ENCODE data around the gene FYB1.

The FYB1 gene

GRCh38 chr5:39176759-39177630, 42.4 kb downstream of the FYB1 start:
- H3K36me3 ChIP-seq (ENCODE audit: control insufficient read depth, insufficient read depth, low read length): peaks cover 4% of the 10 kb centered on the region
- H3K27ac ChIP-seq (ENCODE audit: insufficient read depth, low read length, poor library complexity, severe bottlenecking): peak overlapping the region; percentile 78
- H3K27me3 ChIP-seq (replicated peaks; ENCODE audit: control insufficient read depth, insufficient read depth, low read length, poor library complexity, severe bottlenecking): no peaks in the 10 kb centered on the region
- H3K4me1 ChIP-seq (ENCODE audit: control insufficient read depth, insufficient read depth, low read length, poor library complexity, severe bottlenecking): peaks cover 64% of the 10 kb centered on the region
- H3K9me3 ChIP-seq (ENCODE audit: control insufficient read depth, low read length): no peaks in the 10 kb centered on the region
- DNase-seq: peak; percentile 32 to 49 (median 47)
- H3K4me3 ChIP-seq (ENCODE audit: insufficient read depth, low read depth, low read length, poor library complexity, severe bottlenecking): peak overlapping the region; percentile 8

- DNase-seq: peak in 2 of 3 donors; percentile 26 to 48
- H3K4me1 ChIP-seq (ENCODE audit: control insufficient read depth, insufficient read depth, low read length, poor library complexity, severe bottlenecking): peaks cover 55% of the 10 kb centered on the region
- peak overlapping the region; percentile 78 for H3K27ac ChIP-seq (ENCODE audit: insufficient read depth, low read length, poor library complexity, severe bottlenecking)
These were observed 43.9 kb downstream of the FYB1 start for GRCh38 chr5:39175273-39175955.

GRCh38 chr5:39173069-39173468, 46.3 kb downstream of the FYB1 start:
- no peak for DNase-seq
- Histone ChIP-seq H3K27me3 (replicated peaks; ENCODE audit: control insufficient read depth, insufficient read depth, low read length, poor library complexity, severe bottlenecking) (no peaks in the 10 kb centered on the region), H3K36me3 (ENCODE audit: control insufficient read depth, insufficient read depth, low read length) (peaks cover 4% of the 10 kb centered on the region), H3K27ac (ENCODE audit: insufficient read depth, low read length, poor library complexity, severe bottlenecking) (no peak overlapping the region), H3K4me3 (ENCODE audit: insufficient read depth, low read depth, low read length, poor library complexity, severe bottlenecking) (no peak overlapping the region), H3K4me1 (ENCODE audit: control insufficient read depth, insufficient read depth, low read length, poor library complexity, severe bottlenecking) (peaks cover 58% of the 10 kb centered on the region), H3K9me3 (ENCODE audit: control insufficient read depth, low read length) (no peaks in the 10 kb centered on the region)

More at GRCh38 chr5:39175273-39175955, 43.9 kb downstream of the FYB1 start:
- H3K9me3 ChIP-seq (ENCODE audit: control insufficient read depth, low read length): no peaks in the 10 kb centered on the region
- H3K27me3 ChIP-seq (replicated peaks; ENCODE audit: control insufficient read depth, insufficient read depth, low read length, poor library complexity, severe bottlenecking): no peaks in the 10 kb centered on the region
- H3K36me3 ChIP-seq (ENCODE audit: control insufficient read depth, insufficient read depth, low read length): peaks cover 4% of the 10 kb centered on the region
- peak overlapping the region; percentile 0 for H3K4me3 ChIP-seq (ENCODE audit: insufficient read depth, low read depth, low read length, poor library complexity, severe bottlenecking)

GRCh38 chr5:39172593-39172992, 46.8 kb downstream of the FYB1 start:
- Histone ChIP-seq H3K36me3 (ENCODE audit: control insufficient read depth, insufficient read depth, low read length) (peaks cover 4% of the 10 kb centered on the region), H3K4me1 (ENCODE audit: control insufficient read depth, insufficient read depth, low read length, poor library complexity, severe bottlenecking) (peaks cover 55% of the 10 kb centered on the region), H3K9me3 (ENCODE audit: control insufficient read depth, low read length) (no peaks in the 10 kb centered on the region), H3K27ac (ENCODE audit: insufficient read depth, low read length, poor library complexity, severe bottlenecking) (peak overlapping the region; percentile 0), H3K4me3 (ENCODE audit: insufficient read depth, low read depth, low read length, poor library complexity, severe bottlenecking) (no peak overlapping the region), H3K27me3 (replicated peaks; ENCODE audit: control insufficient read depth, insufficient read depth, low read length, poor library complexity, severe bottlenecking) (no peaks in the 10 kb centered on the region)
- DNase-seq: no peak

GRCh38 chr5:39171647-39172046, 47.7 kb downstream of the FYB1 start:
- no peaks in the 10 kb centered on the region for H3K27me3 ChIP-seq (replicated peaks; ENCODE audit: control insufficient read depth, insufficient read depth, low read length, poor library complexity, severe bottlenecking)
- no peaks in the 10 kb centered on the region for H3K9me3 ChIP-seq (ENCODE audit: control insufficient read depth, low read length)
- peaks cover 4% of the 10 kb centered on the region for H3K36me3 ChIP-seq (ENCODE audit: control insufficient read depth, insufficient read depth, low read length)
- H3K4me1 ChIP-seq (ENCODE audit: control insufficient read depth, insufficient read depth, low read length, poor library complexity, severe bottlenecking): peaks cover 56% of the 10 kb centered on the region
- DNase-seq: no peak
- H3K27ac ChIP-seq (ENCODE audit: insufficient read depth, low read length, poor library complexity, severe bottlenecking): peak overlapping the region; percentile 40
- H3K4me3 ChIP-seq (ENCODE audit: insufficient read depth, low read depth, low read length, poor library complexity, severe bottlenecking): no peak overlapping the region

GRCh38 chr5:39169081-39169480, 50.3 kb downstream of the FYB1 start:
- Histone ChIP-seq H3K36me3 (ENCODE audit: control insufficient read depth, insufficient read depth, low read length) (peaks cover 4% of the 10 kb centered on the region), H3K4me1 (ENCODE audit: control insufficient read depth, insufficient read depth, low read length, poor library complexity, severe bottlenecking) (peaks cover 54% of the 10 kb centered on the region), H3K27me3 (replicated peaks; ENCODE audit: control insufficient read depth, insufficient read depth, low read length, poor library complexity, severe bottlenecking) (no peaks in the 10 kb centered on the region), H3K4me3 (ENCODE audit: insufficient read depth, low read depth, low read length, poor library complexity, severe bottlenecking) (no peak overlapping the region), H3K9me3 (ENCODE audit: control insufficient read depth, low read length) (no peaks in the 10 kb centered on the region), H3K27ac (ENCODE audit: insufficient read depth, low read length, poor library complexity, severe bottlenecking) (no peak overlapping the region)
- no peak for DNase-seq

- Histone ChIP-seq H3K4me3 (ENCODE audit: insufficient read depth, low read depth, low read length, poor library complexity, severe bottlenecking) (peak overlapping the region; percentile 22), H3K27ac (ENCODE audit: insufficient read depth, low read length, poor library complexity, severe bottlenecking) (no peak overlapping the region), H3K4me1 (ENCODE audit: control insufficient read depth, insufficient read depth, low read length, poor library complexity, severe bottlenecking) (peaks cover 53% of the 10 kb centered on the region), H3K36me3 (ENCODE audit: control insufficient read depth, insufficient read depth, low read length) (peaks cover 4% of the 10 kb centered on the region), H3K27me3 (replicated peaks; ENCODE audit: control insufficient read depth, insufficient read depth, low read length, poor library complexity, severe bottlenecking) (no peaks in the 10 kb centered on the region), H3K9me3 (ENCODE audit: control insufficient read depth, low read length) (no peaks in the 10 kb centered on the region)
- no peak for DNase-seq
These were observed 51.4 kb downstream of the FYB1 start for GRCh38 chr5:39167972-39168342.

- DNase-seq: no peak
- H3K27ac ChIP-seq (ENCODE audit: insufficient read depth, low read length, poor library complexity, severe bottlenecking): peak overlapping the region; percentile 57
- H3K36me3 ChIP-seq (ENCODE audit: control insufficient read depth, insufficient read depth, low read length): no peaks in the 10 kb centered on the region
- peak overlapping the region; percentile 22 for H3K4me3 ChIP-seq (ENCODE audit: insufficient read depth, low read depth, low read length, poor library complexity, severe bottlenecking)
- H3K4me1 ChIP-seq (ENCODE audit: control insufficient read depth, insufficient read depth, low read length, poor library complexity, severe bottlenecking): peaks cover 53% of the 10 kb centered on the region
- no peaks in the 10 kb centered on the region for H3K27me3 ChIP-seq (replicated peaks; ENCODE audit: control insufficient read depth, insufficient read depth, low read length, poor library complexity, severe bottlenecking)
- no peaks in the 10 kb centered on the region for H3K9me3 ChIP-seq (ENCODE audit: control insufficient read depth, low read length)
These were observed 52.0 kb downstream of the FYB1 start for GRCh38 chr5:39167141-39167971.

GRCh38 chr5:39164529-39165402, 54.6 kb downstream of the FYB1 start:
- Histone ChIP-seq H3K4me1 (ENCODE audit: control insufficient read depth, insufficient read depth, low read length, poor library complexity, severe bottlenecking) (peaks cover 50% of the 10 kb centered on the region), H3K4me3 (ENCODE audit: insufficient read depth, low read depth, low read length, poor library complexity, severe bottlenecking) (no peak overlapping the region)
- no peak for DNase-seq

More at GRCh38 chr5:39164529-39165402, 54.6 kb downstream of the FYB1 start:
- Histone ChIP-seq H3K27me3 (replicated peaks; ENCODE audit: control insufficient read depth, insufficient read depth, low read length, poor library complexity, severe bottlenecking) (no peaks in the 10 kb centered on the region), H3K27ac (ENCODE audit: insufficient read depth, low read length, poor library complexity, severe bottlenecking) (peak overlapping the region; percentile 64), H3K36me3 (ENCODE audit: control insufficient read depth, insufficient read depth, low read length) (no peaks in the 10 kb centered on the region), H3K9me3 (ENCODE audit: control insufficient read depth, low read length) (no peaks in the 10 kb centered on the region)

Data from effector memory CD4-positive, alpha-beta T cell (primary cell).